HepG2 (cell line): ENCODE data around the gene STMN3. TPM values are rescaled to one million over a fixed set of nuclear protein-coding genes. Genes with fewer than 3 reads are reported as not detected.

Experiments
- ARID3A ChIP-seq: IDR thresholded peaks from 2 replicates; pipeline ENCODE4 v1.6.1; 2012; ENCODE audit warnings: low read depth, low read length, improper control_type of control experiment
- E2F5 ChIP-seq: sonication (generic); formaldehyde crosslinking; conservative IDR thresholded peaks from 2 replicates; pipeline ENCODE4 v1.4.0; 2020; ENCODE audit warnings: missing genetic modification reagents
- ERF ChIP-seq: IDR thresholded peaks from 2 replicates; pipeline ENCODE4 v1.6.1; 2018; ENCODE audit warnings: missing biosample characterization, missing genetic modification reagents
- HOXA7 ChIP-seq: sonication (generic); formaldehyde crosslinking; IDR thresholded peaks from 2 replicates; pipeline ENCODE4 v1.8.1; 2022; ENCODE audit warnings: mild to moderate bottlenecking, missing genetic modification reagents, moderate library complexity
- KLF11 ChIP-seq: IDR thresholded peaks from 2 replicates; pipeline ENCODE4 v1.6.1; 2016; ENCODE audit warnings: missing compliant biosample characterization
- KMT2B ChIP-seq: IDR thresholded peaks from 2 replicates; pipeline ENCODE4 v1.6.1; 2016; ENCODE audit warnings: missing genetic modification reagents, missing compliant biosample characterization
- MTA3 ChIP-seq: sonication (generic); formaldehyde crosslinking; IDR thresholded peaks from 2 replicates; pipeline ENCODE4 v1.4.0; 2020; ENCODE audit warnings: missing genetic modification reagents
- PAF1 ChIP-seq: IDR thresholded peaks from 2 replicates; pipeline ENCODE4 v1.6.1; 2016; ENCODE audit warnings: missing genetic modification reagents, missing compliant biosample characterization
- RBAK ChIP-seq: sonication (generic); formaldehyde crosslinking; IDR thresholded peaks from 2 replicates; pipeline ENCODE4 v1.5.1; 2020; ENCODE audit warnings: mild to moderate bottlenecking, missing genetic modification reagents
- SMAD9 ChIP-seq: sonication (generic); formaldehyde crosslinking; IDR thresholded peaks from 2 replicates; pipeline ENCODE4 v1.5.1; 2020; ENCODE audit warnings: mild to moderate bottlenecking, missing genetic modification reagents
- THAP11 ChIP-seq: IDR thresholded peaks from 2 replicates; pipeline ENCODE4 v1.6.1; 2016; ENCODE audit warnings: missing biosample characterization, missing genetic modification reagents
- YEATS4 ChIP-seq: sonication (generic); formaldehyde crosslinking; IDR thresholded peaks from 2 replicates; pipeline ENCODE4 v1.4.0; 2020; ENCODE audit warnings: missing genetic modification reagents, borderline replicate concordance
- ZNF136 ChIP-seq: sonication (generic); formaldehyde crosslinking; IDR thresholded peaks from 2 replicates; pipeline ENCODE4 v1.8.1; 2022; ENCODE audit warnings: low read depth, mild to moderate bottlenecking, moderate library complexity, missing genetic modification reagents
- ZNF276 ChIP-seq: sonication (generic); formaldehyde crosslinking; IDR thresholded peaks from 2 replicates; pipeline ENCODE4 v1.4.0; 2020; ENCODE audit warnings: mild to moderate bottlenecking, low read depth, missing genetic modification reagents
- ZNF550 ChIP-seq: sonication (generic); formaldehyde crosslinking; IDR thresholded peaks from 2 replicates; pipeline ENCODE4 v1.4.0; 2020; ENCODE audit warnings: mild to moderate bottlenecking, missing genetic modification reagents, borderline replicate concordance
- ZNF598 ChIP-seq: sonication (generic); formaldehyde crosslinking; IDR thresholded peaks from 2 replicates; pipeline ENCODE4 v1.5.1; 2020; ENCODE audit warnings: mild to moderate bottlenecking, missing genetic modification reagents, borderline replicate concordance
- ZNF724P ChIP-seq: sonication (generic); formaldehyde crosslinking; IDR thresholded peaks from 2 replicates; pipeline ENCODE4 v1.8.0; 2022; ENCODE audit warnings: missing genetic modification reagents, borderline replicate concordance
- ZNF780A ChIP-seq: sonication (generic); formaldehyde crosslinking; IDR thresholded peaks from 2 replicates; pipeline ENCODE4 v1.8.0; 2022; ENCODE audit warnings: mild to moderate bottlenecking, missing genetic modification reagents, moderate library complexity
- ZUFSP ChIP-seq: sonication (generic); formaldehyde crosslinking; IDR thresholded peaks from 2 replicates; pipeline ENCODE4 v1.9.0; 2021; ENCODE audit warnings: missing genetic modification reagents, mild to moderate bottlenecking, borderline replicate concordance
- polyA plus RNA-seq, 8 experiments: library from polyadenylated mRNA; depleted of rRNA in 3 of 8; stranded (reverse) in 7 of 8; unstranded in 1 of 8; fragments of >200 nt; fragmentation: Illumina TruSeq in 4 of 8; extraction: Trizol in 4 of 8; gene quantifications; 2 replicates each; pipeline versions ENCODE4 v1.2.1 to v1.2.3, GENCODE V29; 2011 to 2016; ENCODE audit warnings: low read depth in 4 of 8, missing spikeins in 1 of 8, mixed read lengths in 1 of 8; ENCODE audit not compliant: insufficient read depth in 1 of 8
- total RNA-seq, 5 experiments: library from RNA; depleted of rRNA; stranded (reverse); fragments of >200 nt; fragmentation: Illumina TruSeq; extraction: Trizol; gene quantifications; 2 replicates each; pipeline ENCODE4 v1.2.3, GENCODE V29; 2016; ENCODE audit warnings: low read depth in 1 of 5
- TF ChIP-seq, protein P1 (sequence below): sonication (generic); formaldehyde crosslinking; IDR thresholded peaks from 2 replicates; pipeline ENCODE4 v1.4.0; 2020; ENCODE audit warnings: missing genetic modification reagents
- TF ChIP-seq, protein P2 (sequence below): sonication (generic); formaldehyde crosslinking; IDR thresholded peaks from 2 replicates; pipeline ENCODE4 v1.5.0; 2020; ENCODE audit warnings: missing genetic modification reagents

Gene STMN3
- total and polyA plus RNA-seq, 2 of the 13 experiments (the other 11 are each of a cell fraction or from before 2014, with no cell fraction given): 21.0 to 48.3 TPM

DNA sequence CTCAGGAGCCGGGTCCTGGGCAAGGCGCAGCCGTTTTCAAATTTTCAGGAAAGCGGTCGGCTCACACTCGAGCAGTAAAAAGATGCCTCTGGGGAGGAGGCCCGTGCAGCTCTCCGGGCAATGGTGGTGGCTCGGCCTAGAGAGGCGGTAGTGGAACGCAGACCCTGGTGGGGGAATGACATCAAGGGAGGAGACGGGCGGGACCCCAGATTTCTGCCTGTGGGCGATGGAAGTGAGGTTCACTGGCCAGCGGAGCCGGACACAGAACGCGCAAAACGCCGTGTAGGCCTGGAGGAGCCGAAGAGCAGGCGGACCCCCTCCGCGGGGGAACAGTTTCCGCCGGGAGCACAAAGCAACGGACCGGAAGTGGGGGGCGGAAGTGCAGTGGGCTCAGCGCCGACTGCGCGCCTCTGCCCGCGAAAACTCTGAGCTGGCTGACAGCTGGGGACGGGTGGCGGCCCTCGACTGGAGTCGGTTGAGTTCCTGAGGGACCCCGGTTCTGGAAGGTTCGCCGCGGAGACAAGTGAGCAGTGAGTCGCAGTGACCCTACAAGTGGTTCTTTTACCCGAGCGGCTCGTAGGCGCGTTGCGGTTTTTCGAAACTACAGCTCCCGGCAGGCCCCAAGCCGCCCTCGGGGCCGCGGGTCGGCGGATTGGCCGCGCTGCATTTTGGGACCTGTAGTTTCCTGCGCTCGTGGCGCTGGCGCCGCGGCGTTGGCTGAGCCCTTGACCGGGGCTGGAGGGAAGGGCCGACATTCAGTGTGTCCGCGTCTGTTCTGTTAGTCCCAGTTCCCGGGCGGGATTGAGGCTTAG, 4.9 kb upstream of the STMN3 start, which contains the start of gene RTEL1 (continued):
- TF ChIP-seq ZUFSP (CRISPR knock-in tag): no peak
- TF ChIP-seq ARID3A: no peak
- TF ChIP-seq SMAD9 (CRISPR knock-in tag): no peak
- TF ChIP-seq E2F5 (CRISPR knock-in tag): peak; percentile 97
- TF ChIP-seq ZNF550: no peak
- peak; percentile 91 for TF ChIP-seq ERF
- TF ChIP-seq MTA3 (CRISPR knock-in tag): no peak; the same call in 1 of the 2 replicates
- TF ChIP-seq HOXA7 (CRISPR knock-in tag): no peak
- peak; percentile 89; the same call in 1 of the 2 replicates for TF ChIP-seq KLF11 (CRISPR knock-in tag)
- no peak; the same call in 1 of the 2 replicates for TF ChIP-seq ZNF780A (CRISPR knock-in tag)
- TF ChIP-seq ZNF276 (CRISPR knock-in tag): peak; percentile 74
- peak; percentile 95 for TF ChIP-seq KMT2B (CRISPR knock-in tag)
- TF ChIP-seq ZNF136: no peak
- no peak for TF ChIP-seq ZNF598 (CRISPR knock-in tag)
- TF ChIP-seq YEATS4 (CRISPR knock-in tag): peak; percentile 99
- TF ChIP-seq RBAK (CRISPR knock-in tag): no peak
- TF ChIP-seq, protein P1, sequence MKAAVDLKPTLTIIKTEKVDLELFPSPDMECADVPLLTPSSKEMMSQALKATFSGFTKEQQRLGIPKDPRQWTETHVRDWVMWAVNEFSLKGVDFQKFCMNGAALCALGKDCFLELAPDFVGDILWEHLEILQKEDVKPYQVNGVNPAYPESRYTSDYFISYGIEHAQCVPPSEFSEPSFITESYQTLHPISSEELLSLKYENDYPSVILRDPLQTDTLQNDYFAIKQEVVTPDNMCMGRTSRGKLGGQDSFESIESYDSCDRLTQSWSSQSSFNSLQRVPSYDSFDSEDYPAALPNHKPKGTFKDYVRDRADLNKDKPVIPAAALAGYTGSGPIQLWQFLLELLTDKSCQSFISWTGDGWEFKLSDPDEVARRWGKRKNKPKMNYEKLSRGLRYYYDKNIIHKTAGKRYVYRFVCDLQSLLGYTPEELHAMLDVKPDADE (CRISPR knock-in tag): peak; percentile 97; the same call in 1 of the 2 replicates
- TF ChIP-seq, protein P2, sequence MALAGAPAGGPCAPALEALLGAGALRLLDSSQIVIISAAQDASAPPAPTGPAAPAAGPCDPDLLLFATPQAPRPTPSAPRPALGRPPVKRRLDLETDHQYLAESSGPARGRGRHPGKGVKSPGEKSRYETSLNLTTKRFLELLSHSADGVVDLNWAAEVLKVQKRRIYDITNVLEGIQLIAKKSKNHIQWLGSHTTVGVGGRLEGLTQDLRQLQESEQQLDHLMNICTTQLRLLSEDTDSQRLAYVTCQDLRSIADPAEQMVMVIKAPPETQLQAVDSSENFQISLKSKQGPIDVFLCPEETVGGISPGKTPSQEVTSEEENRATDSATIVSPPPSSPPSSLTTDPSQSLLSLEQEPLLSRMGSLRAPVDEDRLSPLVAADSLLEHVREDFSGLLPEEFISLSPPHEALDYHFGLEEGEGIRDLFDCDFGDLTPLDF (CRISPR knock-in tag): peak; percentile 99
- TF ChIP-seq PAF1 (CRISPR knock-in tag): no peak
- peak; percentile 99 for TF ChIP-seq THAP11 (CRISPR knock-in tag)
- peak; percentile 91 for TF ChIP-seq ZNF724P (CRISPR knock-in tag)
